Measurements from ENCODE around the gene TCHH.
A peak's percentile ranks its signal among the peaks of the same experiment; 100 is the strongest.

The TCHH gene

GRCh38 chr1:152108882-152109222, 6.4 kb downstream of the TCHH start:
- CTCF ChIA-PET: interaction anchor here (1.0 to 1.9 kb wide), 4 partner anchors 8 to 80 kb away, joined by 3 to 5 read pairs (median 4); no protein-coding TSS in a partner anchor
- 13% methylated on average over 28 of the region's 28 CpGs for whole genome bisulfite sequencing (ENCODE audit: insufficient coverage)
- Histone ChIP-seq H3K9me3 (ENCODE audit: control extremely low read depth in 1 of 5, control insufficient read depth in 4 of 5, insufficient read depth in 2 of 5, low read depth in 1 of 5, low read length in 4 of 5) (peaks cover 0 to 30% (median 12%) of the 10 kb centered on the region in 5 experiments), H3K4me3 (ENCODE audit: control insufficient read depth in 1 of 7, extremely low read depth in 1 of 7, insufficient read depth in 4 of 7, low read depth in 2 of 7, low read length in 6 of 7) (peak overlapping the region in 4 of 7 experiments; percentile 49 to 69 (median 58)), H3K36me3 (ENCODE audit: control insufficient read depth in 4 of 4, insufficient read depth in 4 of 4, low read length in 3 of 4) (no peaks in the 10 kb centered on the region), H3K27ac (ENCODE audit: insufficient read depth in 1 of 2, low read depth in 1 of 2, low read length in 2 of 2, poor library complexity in 1 of 2, severe bottlenecking in 2 of 2) (no peak overlapping the region), H3K27me3 (replicated peaks in 2 of 5; ENCODE audit: control insufficient read depth in 4 of 5, insufficient read depth in 5 of 5, low read length in 4 of 5) (peaks cover 17 to 99% (median 70%) of the 10 kb centered on the region in 5 experiments), H3K4me1 (ENCODE audit: control extremely low read depth in 1 of 4, control insufficient read depth in 4 of 4, insufficient read depth in 4 of 4, low read length in 3 of 4) (peaks cover 3 to 57% (median 51%) of the 10 kb centered on the region in 4 experiments)
- POLR2A ChIA-PET: interaction anchor here (0.7 kb wide), 1 partner anchor 75 kb away, joined by 4 read pairs; no protein-coding TSS in a partner anchor
- DNase-seq: no peak

GRCh38 chr1:152107984-152108881, 7.0 kb downstream of the TCHH start:
- no peaks in the 10 kb centered on the region for H3K36me3 ChIP-seq (ENCODE audit: control insufficient read depth in 4 of 4, insufficient read depth in 4 of 4, low read length in 3 of 4)
- H3K9me3 ChIP-seq (ENCODE audit: control extremely low read depth in 1 of 5, control insufficient read depth in 4 of 5, insufficient read depth in 2 of 5, low read depth in 1 of 5, low read length in 4 of 5): peaks cover 0 to 30% (median 12%) of the 10 kb centered on the region in 5 experiments
- H3K27me3 ChIP-seq (replicated peaks in 2 of 5; ENCODE audit: control insufficient read depth in 4 of 5, insufficient read depth in 5 of 5, low read length in 4 of 5): peaks cover 15 to 98% (median 67%) of the 10 kb centered on the region in 5 experiments
- peak overlapping the region in 6 of 7 experiments; percentile 21 to 69 (median 50) for H3K4me3 ChIP-seq (ENCODE audit: control insufficient read depth in 1 of 7, extremely low read depth in 1 of 7, insufficient read depth in 4 of 7, low read depth in 2 of 7, low read length in 6 of 7)
- H3K27ac ChIP-seq (ENCODE audit: insufficient read depth in 1 of 2, low read depth in 1 of 2, low read length in 2 of 2, poor library complexity in 1 of 2, severe bottlenecking in 2 of 2): no peak overlapping the region
- POLR2A ChIA-PET: interaction anchor here (0.7 kb wide), 1 partner anchor 74 kb away, joined by 4 read pairs; no protein-coding TSS in a partner anchor
- 6% methylated on average over 67 of the region's 67 CpGs for WGBS (ENCODE audit: insufficient coverage)
- CTCF ChIA-PET: interaction anchor here (1.0 to 1.9 kb wide), 4 partner anchors 9 to 81 kb away, joined by 3 to 4 read pairs (median 4); no protein-coding TSS in a partner anchor
- peaks cover 3 to 57% (median 51%) of the 10 kb centered on the region in 4 experiments for H3K4me1 ChIP-seq (ENCODE audit: control extremely low read depth in 1 of 4, control insufficient read depth in 4 of 4, insufficient read depth in 4 of 4, low read length in 3 of 4)
- peak in 2 of 3 donors; percentile 23 to 41 for DNase-seq

DNA sequence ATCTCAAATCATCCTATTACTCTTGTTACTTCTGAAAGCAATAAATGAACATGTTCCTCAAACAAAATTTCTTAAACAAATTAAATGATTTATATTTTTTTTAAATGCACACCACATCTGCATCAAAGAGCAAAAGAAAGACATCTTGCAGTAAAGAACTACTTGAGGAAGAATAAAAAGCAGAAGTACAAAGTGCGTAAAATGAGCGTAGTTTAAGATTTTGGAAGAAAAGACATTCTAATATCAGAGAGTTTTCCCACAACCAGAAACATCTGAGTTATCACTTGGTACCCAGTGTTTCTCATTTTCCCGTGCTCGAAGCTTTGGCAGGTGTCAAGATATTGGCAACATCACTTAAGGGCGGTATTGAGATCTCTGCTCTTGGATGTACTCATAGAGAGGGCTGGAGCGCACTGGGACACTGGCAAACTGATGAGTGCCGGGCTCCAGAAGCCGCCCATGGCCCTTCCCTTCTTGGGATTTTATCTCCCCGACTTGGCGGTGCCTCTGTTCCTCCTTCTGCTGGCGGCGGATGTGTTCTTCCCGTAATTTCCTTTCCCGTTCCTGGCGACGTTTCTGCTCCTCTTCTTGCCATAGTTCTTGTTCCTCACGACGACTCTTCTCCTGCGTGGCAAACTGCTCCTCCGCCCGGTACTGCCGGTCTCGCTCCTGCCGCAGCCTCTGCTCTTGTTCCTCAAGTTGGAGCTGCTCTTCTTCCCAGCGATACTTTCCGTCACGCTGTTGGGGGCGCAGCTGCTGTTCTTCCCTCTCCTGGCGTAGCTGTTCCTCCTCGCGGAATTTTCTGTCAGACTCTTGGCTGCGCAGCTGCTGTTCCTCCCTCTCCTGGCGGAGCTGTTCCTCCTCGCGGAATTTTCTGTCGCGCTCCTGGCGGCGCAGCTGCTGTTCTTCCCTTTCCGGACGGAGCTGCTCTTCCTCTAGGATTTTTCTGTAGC, 7.9 kb downstream of the TCHH start:
- H3K27ac ChIP-seq (ENCODE audit: insufficient read depth in 1 of 2, low read depth in 1 of 2, low read length in 2 of 2, poor library complexity in 1 of 2, severe bottlenecking in 2 of 2): no peak overlapping the region
- CTCF ChIA-PET: interaction anchor here (1.0 to 1.9 kb wide), 3 partner anchors 57 to 82 kb away, joined by 3 to 4 read pairs (median 4); no protein-coding TSS in a partner anchor
- 10% methylated on average over 39 of the region's 41 CpGs for WGBS (ENCODE audit: insufficient coverage)
- peak in 2 of 3 donors; percentile 60 to 68 for DNase-seq
- peak overlapping the region in 4 of 7 experiments; percentile 49 to 69 (median 58) for H3K4me3 ChIP-seq (ENCODE audit: control insufficient read depth in 1 of 7, extremely low read depth in 1 of 7, insufficient read depth in 4 of 7, low read depth in 2 of 7, low read length in 6 of 7)
- H3K27me3 ChIP-seq (replicated peaks in 2 of 5; ENCODE audit: control insufficient read depth in 4 of 5, insufficient read depth in 5 of 5, low read length in 4 of 5): peaks cover 10 to 98% (median 57%) of the 10 kb centered on the region in 5 experiments
- H3K4me1 ChIP-seq (ENCODE audit: control extremely low read depth in 1 of 4, control insufficient read depth in 4 of 4, insufficient read depth in 4 of 4, low read length in 3 of 4): peaks cover 0 to 50% (median 43%) of the 10 kb centered on the region in 4 experiments
- H3K9me3 ChIP-seq (ENCODE audit: control extremely low read depth in 1 of 5, control insufficient read depth in 4 of 5, insufficient read depth in 2 of 5, low read depth in 1 of 5, low read length in 4 of 5): peaks cover 0 to 30% (median 12%) of the 10 kb centered on the region in 5 experiments
- no peaks in the 10 kb centered on the region for H3K36me3 ChIP-seq (ENCODE audit: control insufficient read depth in 4 of 4, insufficient read depth in 4 of 4, low read length in 3 of 4)
- POLR2A ChIA-PET: no interaction called here

- ChIA-PET CTCF (interaction anchor here (0.7 to 1.5 kb wide), 2 partner anchors 82 to 288 kb away, joined by 3 to 6 read pairs; no protein-coding TSS in a partner anchor), POLR2A (no interaction called here)
- H3K27me3 ChIP-seq (replicated peaks in 2 of 5; ENCODE audit: control insufficient read depth in 4 of 5, insufficient read depth in 5 of 5, low read length in 4 of 5): peaks cover 12 to 94% (median 47%) of the 10 kb centered on the region in 5 experiments
- H3K4me1 ChIP-seq (ENCODE audit: control extremely low read depth in 1 of 4, control insufficient read depth in 4 of 4, insufficient read depth in 4 of 4, low read length in 3 of 4): peaks cover 0 to 26% (median 20%) of the 10 kb centered on the region in 4 experiments
- WGBS (ENCODE audit: insufficient coverage): no CpG with 5 or more reads among the region's 2 CpGs
- no peaks in the 10 kb centered on the region for H3K36me3 ChIP-seq (ENCODE audit: control insufficient read depth in 4 of 4, insufficient read depth in 4 of 4, low read length in 3 of 4)
- no peak overlapping the region for H3K4me3 ChIP-seq (ENCODE audit: control insufficient read depth in 1 of 7, extremely low read depth in 1 of 7, insufficient read depth in 4 of 7, low read depth in 2 of 7, low read length in 6 of 7)
- no peak overlapping the region for H3K27ac ChIP-seq (ENCODE audit: insufficient read depth in 1 of 2, low read depth in 1 of 2, low read length in 2 of 2, poor library complexity in 1 of 2, severe bottlenecking in 2 of 2)
- DNase-seq: no peak
- peaks cover 0 to 24% (median 12%) of the 10 kb centered on the region in 5 experiments for H3K9me3 ChIP-seq (ENCODE audit: control extremely low read depth in 1 of 5, control insufficient read depth in 4 of 5, insufficient read depth in 2 of 5, low read depth in 1 of 5, low read length in 4 of 5)
These were observed 10.4 kb downstream of the TCHH start for GRCh38 chr1:152104854-152105253.

DNA sequence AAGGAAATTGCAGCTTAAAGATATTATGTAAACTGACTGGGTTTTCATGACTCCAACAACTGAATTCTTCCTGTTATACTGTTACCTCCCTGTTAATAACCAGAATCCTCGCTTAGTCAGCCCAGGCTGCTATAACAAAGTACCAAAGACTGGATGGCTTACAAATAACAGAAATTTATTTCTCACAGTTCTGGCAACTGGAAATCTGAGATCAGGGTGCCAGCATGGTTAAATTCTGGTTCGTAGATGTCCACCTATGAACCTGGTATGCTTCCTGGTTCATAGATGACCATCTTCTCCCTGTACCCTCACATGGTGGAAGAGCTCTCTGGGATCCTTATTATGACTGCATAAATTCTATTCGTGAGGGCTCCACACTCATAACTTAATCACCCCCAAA, 18.3 kb downstream of the TCHH start:
- Histone ChIP-seq H3K27ac (ENCODE audit: insufficient read depth in 1 of 2, low read depth in 1 of 2, low read length in 2 of 2, poor library complexity in 1 of 2, severe bottlenecking in 2 of 2) (no peak overlapping the region), H3K4me1 (ENCODE audit: control extremely low read depth in 1 of 4, control insufficient read depth in 4 of 4, insufficient read depth in 4 of 4, low read length in 3 of 4) (no peaks in the 10 kb centered on the region), H3K9me3 (ENCODE audit: control extremely low read depth in 1 of 5, control insufficient read depth in 4 of 5, insufficient read depth in 2 of 5, low read depth in 1 of 5, low read length in 4 of 5) (peaks cover 3 to 19% (median 4%) of the 10 kb centered on the region in 5 experiments), H3K27me3 (replicated peaks in 2 of 5; ENCODE audit: control insufficient read depth in 4 of 5, insufficient read depth in 5 of 5, low read length in 4 of 5) (peaks cover 4 to 18% (median 12%) of the 10 kb centered on the region in 5 experiments), H3K4me3 (ENCODE audit: control insufficient read depth in 1 of 7, extremely low read depth in 1 of 7, insufficient read depth in 4 of 7, low read depth in 2 of 7, low read length in 6 of 7) (no peak overlapping the region), H3K36me3 (ENCODE audit: control insufficient read depth in 4 of 4, insufficient read depth in 4 of 4, low read length in 3 of 4) (no peaks in the 10 kb centered on the region)
- ChIA-PET POLR2A (no interaction called here), CTCF (no interaction called here)
- no peak for DNase-seq
- WGBS (ENCODE audit: insufficient coverage): 100% methylated on average over 2 of the region's 3 CpGs

DNA sequence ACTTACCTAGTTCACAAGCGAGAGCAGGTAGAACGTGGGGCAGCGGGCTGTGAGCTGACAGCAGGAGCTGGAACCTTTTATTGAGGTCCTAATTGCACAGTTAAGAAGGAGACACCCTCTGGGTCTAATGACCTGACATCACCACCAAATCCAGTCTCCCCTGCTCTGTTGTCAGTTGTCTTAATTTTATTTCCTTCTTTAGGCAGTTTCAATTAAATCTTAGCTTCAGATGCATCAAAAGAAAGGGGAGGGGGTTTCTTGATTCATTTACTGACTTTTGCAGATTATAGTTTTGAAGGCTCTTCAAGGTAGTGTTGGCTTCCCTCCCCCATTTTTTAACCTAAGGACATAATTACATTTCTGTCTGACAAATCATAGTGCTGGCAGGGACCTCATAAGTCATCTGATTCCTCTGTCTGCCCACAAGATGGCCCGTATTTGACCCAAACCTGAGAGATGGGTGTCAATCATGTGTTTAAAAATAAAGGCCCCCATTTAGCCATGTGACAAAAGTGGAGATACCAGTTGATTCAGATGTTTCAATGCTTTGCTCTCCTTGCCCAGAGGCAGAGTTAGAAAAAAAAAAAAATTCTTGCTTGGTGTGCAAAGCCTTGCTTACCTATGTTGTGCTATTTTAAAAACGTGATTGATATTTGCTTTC, 26.1 kb downstream of the TCHH start, which contains the start of gene TCHHL1:
TCHHL1 (minus strand) TSS at position 51 of the 661 bp plus-strand sequence. CDS start 921 bp downstream, outside the sequence.
- Histone ChIP-seq H3K4me3 (ENCODE audit: control insufficient read depth in 1 of 7, extremely low read depth in 1 of 7, insufficient read depth in 4 of 7, low read depth in 2 of 7, low read length in 6 of 7) (no peak within 1 kb of the TSS), H3K4me1 (ENCODE audit: control extremely low read depth in 1 of 4, control insufficient read depth in 4 of 4, insufficient read depth in 4 of 4, low read length in 3 of 4) (peaks cover 0 to 5% (median 0%) of the 10 kb centered on the region in 4 experiments), H3K27ac (ENCODE audit: insufficient read depth in 1 of 2, low read depth in 1 of 2, low read length in 2 of 2, poor library complexity in 1 of 2, severe bottlenecking in 2 of 2) (no peak within 1 kb of the TSS), H3K36me3 (ENCODE audit: control insufficient read depth in 4 of 4, insufficient read depth in 4 of 4, low read length in 3 of 4) (no peaks in the 10 kb centered on the region), H3K9me3 (ENCODE audit: control extremely low read depth in 1 of 5, control insufficient read depth in 4 of 5, insufficient read depth in 2 of 5, low read depth in 1 of 5, low read length in 4 of 5) (peaks cover 0 to 7% (median 4%) of the 10 kb centered on the region in 5 experiments), H3K27me3 (replicated peaks in 2 of 5; ENCODE audit: control insufficient read depth in 4 of 5, insufficient read depth in 5 of 5, low read length in 4 of 5) (peaks cover 0 to 16% (median 5%) of the 10 kb centered on the region in 5 experiments)
- no peak for DNase-seq
- ChIA-PET CTCF (interaction anchor here (1.2 kb wide), 1 partner anchor 22 kb away, joined by 3 read pairs; no protein-coding TSS in a partner anchor), POLR2A (no interaction called here)
- WGBS (ENCODE audit: insufficient coverage): 100% methylated on average over 1 of the region's 5 CpGs
